ENCODE results near the gene MED12L. TPM values are rescaled to one million over a fixed set of nuclear protein-coding genes. Genes with fewer than 3 reads are reported as not detected.

MED12L gene
- total RNA-seq, 6 donors from 2014 or later, result 0.27 to 1.5 (median 0.31) TPM; not detected in 2

- no peak for TF ChIP-seq POLR2AphosphoS5 (IDR thresholded peaks at IDR 0.05)
- TF ChIP-seq POLR2A (IDR thresholded peaks at IDR 0.05), result no peak
- TF ChIP-seq, protein P1, sequence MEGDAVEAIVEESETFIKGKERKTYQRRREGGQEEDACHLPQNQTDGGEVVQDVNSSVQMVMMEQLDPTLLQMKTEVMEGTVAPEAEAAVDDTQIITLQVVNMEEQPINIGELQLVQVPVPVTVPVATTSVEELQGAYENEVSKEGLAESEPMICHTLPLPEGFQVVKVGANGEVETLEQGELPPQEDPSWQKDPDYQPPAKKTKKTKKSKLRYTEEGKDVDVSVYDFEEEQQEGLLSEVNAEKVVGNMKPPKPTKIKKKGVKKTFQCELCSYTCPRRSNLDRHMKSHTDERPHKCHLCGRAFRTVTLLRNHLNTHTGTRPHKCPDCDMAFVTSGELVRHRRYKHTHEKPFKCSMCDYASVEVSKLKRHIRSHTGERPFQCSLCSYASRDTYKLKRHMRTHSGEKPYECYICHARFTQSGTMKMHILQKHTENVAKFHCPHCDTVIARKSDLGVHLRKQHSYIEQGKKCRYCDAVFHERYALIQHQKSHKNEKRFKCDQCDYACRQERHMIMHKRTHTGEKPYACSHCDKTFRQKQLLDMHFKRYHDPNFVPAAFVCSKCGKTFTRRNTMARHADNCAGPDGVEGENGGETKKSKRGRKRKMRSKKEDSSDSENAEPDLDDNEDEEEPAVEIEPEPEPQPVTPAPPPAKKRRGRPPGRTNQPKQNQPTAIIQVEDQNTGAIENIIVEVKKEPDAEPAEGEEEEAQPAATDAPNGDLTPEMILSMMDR (IDR thresholded peaks at IDR 0.05), result no peak
- no peak for TF ChIP-seq EP300 (IDR thresholded peaks at IDR 0.05)
- Histone ChIP-seq H3K9me3 (no peaks in the 10 kb centered on the region), H3K27me3 (no peaks in the 10 kb centered on the region), H3K27ac (no peak overlapping the region), H3K4me1 (no peaks in the 10 kb centered on the region), H3K4me3 (no peak overlapping the region), H3K36me3 (no peaks in the 10 kb centered on the region)
- no peak for DNase-seq
- ATAC-seq (ENCODE audit: low FRiP score in 2 of 2), result peak in 1 of 2 donors; percentile 64
- 50 to 59% methylated on average over 1 of the region's 1 CpG for WGBS, 2 donors
These were observed 348.9 kb downstream of the MED12L start for GRCh38 chr3:151434151-151434890.

DNA sequence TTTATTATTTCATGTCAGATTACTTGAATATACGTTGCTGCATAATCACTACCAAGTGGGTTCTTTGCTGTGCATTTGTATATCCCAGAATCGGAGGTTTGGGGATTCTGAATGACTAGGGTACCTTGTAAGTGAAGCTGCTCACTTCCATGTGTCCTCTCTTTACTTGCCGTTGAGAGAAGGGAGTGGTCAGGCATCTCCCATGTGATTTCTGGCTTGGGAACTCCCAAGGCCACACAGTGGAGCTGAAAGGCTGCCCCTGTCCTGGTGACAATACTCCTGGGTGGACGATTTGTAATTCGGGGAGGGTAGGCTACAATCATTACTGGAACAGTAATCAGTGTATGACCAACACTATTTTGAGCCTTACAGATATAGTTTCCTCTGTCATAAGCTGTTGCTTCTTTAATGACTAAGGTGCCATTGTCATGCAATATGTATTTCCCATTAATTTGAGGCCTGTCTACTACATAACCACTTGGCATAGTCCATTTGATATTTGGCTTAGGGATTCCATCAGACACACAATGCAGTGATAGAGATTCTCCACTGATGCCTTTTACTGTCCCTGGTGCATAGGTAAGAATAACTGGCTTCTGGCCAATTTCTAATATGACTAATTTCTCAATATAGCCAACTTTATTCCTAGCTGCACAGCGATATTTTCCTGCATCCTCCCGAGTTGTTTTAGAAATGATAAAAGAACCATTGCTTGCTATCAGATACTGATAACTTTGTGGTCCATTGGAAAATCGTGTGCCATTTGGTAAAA lies 351.4 kb downstream of the MED12L start:
- ATAC-seq (ENCODE audit: low FRiP score in 2 of 2) (no peak), DNase-seq (no peak)
- Histone ChIP-seq H3K27me3 (no peaks in the 10 kb centered on the region), H3K4me1 (no peaks in the 10 kb centered on the region), H3K27ac (no peak overlapping the region), H3K36me3 (no peaks in the 10 kb centered on the region), H3K4me3 (no peak overlapping the region), H3K9me3 (no peaks in the 10 kb centered on the region)
- TF ChIP-seq EP300 (IDR thresholded peaks at IDR 0.05) (no peak), POLR2AphosphoS5 (IDR thresholded peaks at IDR 0.05) (no peak), POLR2A (IDR thresholded peaks at IDR 0.05) (no peak)
- TF ChIP-seq, protein P1 (IDR thresholded peaks at IDR 0.05), result no peak
- WGBS, 2 donors, result 79 to 83% methylated on average over 8 of the region's 8 CpGs

DNA sequence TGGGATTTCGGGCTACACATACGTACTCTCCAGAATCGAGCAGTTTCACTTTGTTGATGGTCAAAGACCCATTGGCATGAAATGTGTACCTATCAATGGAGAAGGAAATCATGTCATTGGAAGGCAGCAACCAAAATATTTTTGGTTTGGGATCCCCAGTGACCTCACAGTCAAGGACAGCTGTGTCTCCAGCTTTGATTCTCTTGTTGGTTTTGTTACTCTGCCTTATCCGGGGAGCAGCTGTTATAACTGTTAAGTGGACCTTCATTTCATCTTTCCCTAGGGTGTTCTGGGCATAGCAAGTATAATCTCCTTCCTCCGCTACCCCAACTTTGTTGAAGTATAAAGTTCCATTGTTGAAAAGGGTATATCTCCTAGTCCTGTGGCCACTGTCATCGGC lies 352.4 kb downstream of the MED12L start:
- WGBS, 2 donors, result 92 to 93% methylated on average over 6 of the region's 6 CpGs
- no peak for ATAC-seq (ENCODE audit: low FRiP score in 2 of 2)
- H3K36me3 ChIP-seq, result no peaks in the 10 kb centered on the region

GRCh38 chr3:151439652-151440125 lies 354.2 kb downstream of the MED12L start:
- peak; percentile 55 to 87 for ATAC-seq (ENCODE audit: low FRiP score in 2 of 2)
- Histone ChIP-seq H3K27me3 (no peaks in the 10 kb centered on the region), H3K27ac (no peak overlapping the region), H3K9me3 (no peaks in the 10 kb centered on the region), H3K4me3 (no peak overlapping the region), H3K4me1 (no peaks in the 10 kb centered on the region), H3K36me3 (no peaks in the 10 kb centered on the region)
- TF ChIP-seq, protein P1 (IDR thresholded peaks at IDR 0.05), result peak; percentile 68 to 86 (median 78)
- TF ChIP-seq POLR2AphosphoS5 (IDR thresholded peaks at IDR 0.05) (no peak), EP300 (IDR thresholded peaks at IDR 0.05) (no peak)
- no peak for DNase-seq
- WGBS, 2 donors, result 20 to 32% methylated on average over 3 of the region's 3 CpGs

More for the DNA sequence above, 352.4 kb downstream of the MED12L start:
- no peak for DNase-seq
- no peak for TF ChIP-seq EP300 (IDR thresholded peaks at IDR 0.05)
- TF ChIP-seq POLR2A (IDR thresholded peaks at IDR 0.05), result no peak
- TF ChIP-seq, protein P1 (IDR thresholded peaks at IDR 0.05), result no peak
- no peak for TF ChIP-seq POLR2AphosphoS5 (IDR thresholded peaks at IDR 0.05)
- Histone ChIP-seq H3K4me3 (no peak overlapping the region), H3K9me3 (no peaks in the 10 kb centered on the region), H3K27ac (no peak overlapping the region), H3K4me1 (no peaks in the 10 kb centered on the region), H3K27me3 (no peaks in the 10 kb centered on the region)

All from upper lobe of left lung (tissue), 6 donors.